NCI-H446 treated with DMSO at 0.1 percent for 48 hours (cell line): ENCODE data around the gene PLOD1.
"Not testable (repeated sequence)": the region's sequence is repeated elsewhere in the genome, so short reads cannot be mapped to it uniquely, and the experiment has no call there.

Experiments
- DNase-seq: peaks from one replicate; lab custom pipeline; 2025; lab: John Stamatoyannopoulos, UW

Gene PLOD1

DNA sequence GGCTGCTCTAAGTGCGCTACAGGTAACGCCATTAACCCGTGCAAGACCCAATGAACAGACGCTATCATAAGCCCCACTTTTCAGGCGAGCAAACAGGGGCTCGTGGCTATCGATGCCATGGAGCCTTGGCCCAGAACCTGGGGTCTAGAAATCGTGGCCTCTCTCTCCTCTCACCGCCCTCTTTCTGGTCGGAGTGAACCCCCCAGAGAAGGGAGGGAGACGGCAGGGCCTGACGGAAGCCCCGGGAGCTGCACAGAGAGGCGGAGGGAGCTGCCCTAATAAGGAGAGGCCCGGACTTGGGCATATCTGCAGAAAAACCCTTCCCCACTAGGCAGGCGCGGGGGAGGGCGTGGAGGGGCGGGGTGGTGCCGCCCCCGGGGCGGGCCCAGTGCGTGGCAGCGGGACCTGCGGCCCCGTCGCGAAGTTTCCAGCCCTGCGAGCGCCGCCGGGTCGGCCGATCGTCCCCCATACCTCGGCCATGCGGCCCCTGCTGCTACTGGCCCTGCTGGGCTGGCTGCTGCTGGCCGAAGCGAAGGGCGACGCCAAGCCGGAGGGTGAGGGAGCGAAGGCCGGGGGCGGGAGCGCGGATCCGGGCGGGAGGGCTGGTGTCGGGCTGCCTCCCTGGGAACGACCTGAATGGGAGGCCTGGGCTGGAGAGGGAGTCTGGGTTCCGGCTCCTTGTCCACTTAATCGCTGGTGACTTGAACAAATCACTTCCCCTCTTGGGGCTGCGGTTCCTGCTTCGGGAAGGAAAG is at the start of gene PLOD1:
PLOD1 (plus strand) TSS at position 416 of the 755 bp plus-strand sequence; CDS start at position 479, 63 bp downstream.
- peak; percentile 77 for DNase-seq

DNA sequence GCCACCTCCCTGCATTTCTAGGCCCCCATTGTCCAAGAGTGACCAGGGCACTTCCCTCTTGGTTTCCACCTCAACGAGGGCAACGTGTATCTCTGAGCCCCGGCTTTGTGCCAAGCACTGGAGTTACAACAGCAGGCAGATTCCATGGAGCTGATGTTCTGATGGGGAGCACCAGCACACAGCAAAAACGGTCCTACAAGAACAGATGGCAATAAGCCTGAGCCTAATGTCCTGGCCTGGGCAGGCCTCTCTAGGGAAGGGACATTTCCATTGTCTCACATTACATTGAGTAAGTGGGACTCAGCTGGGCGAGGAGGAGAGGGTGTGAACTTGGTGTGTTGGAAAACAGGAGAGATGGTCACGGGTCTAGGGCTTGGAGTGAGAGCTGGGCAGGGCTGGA is 48.6 kb upstream of the PLOD1 start:
- DNase-seq: no peak

DNA sequence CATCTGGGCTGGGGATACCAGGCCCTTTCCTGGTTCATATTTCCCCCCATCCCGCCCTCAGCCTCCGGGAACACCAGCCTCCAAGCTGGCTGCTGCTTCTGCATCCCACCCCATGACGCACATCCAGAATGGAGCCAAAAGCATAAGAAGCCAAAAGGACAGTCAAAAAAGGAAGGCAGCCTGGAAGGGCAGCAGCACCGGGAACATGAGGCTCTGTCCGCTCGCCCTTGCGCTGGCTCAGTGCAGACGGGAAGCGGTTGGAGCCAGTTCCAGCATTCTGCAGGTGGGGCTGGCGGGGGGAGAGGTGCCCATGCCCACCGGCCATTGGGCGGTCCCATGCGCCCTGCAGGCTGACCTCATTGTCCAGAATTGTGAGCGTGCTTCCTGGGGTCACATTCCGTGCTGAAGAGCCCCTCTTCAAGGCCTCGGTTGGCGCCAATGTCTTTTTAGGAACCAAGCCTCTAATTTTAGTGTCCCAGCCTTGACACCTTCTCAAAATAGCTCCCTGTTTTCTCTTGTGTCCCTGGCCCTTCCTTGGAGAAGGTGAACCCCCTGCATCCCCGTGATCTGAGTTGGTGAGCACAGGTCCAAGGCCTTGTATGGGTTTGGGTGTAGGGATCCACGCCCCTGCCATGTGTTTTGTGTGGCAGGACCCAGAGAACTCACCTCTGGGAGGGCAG is 47.4 kb upstream of the PLOD1 start:
- DNase-seq: no peak

DNA sequence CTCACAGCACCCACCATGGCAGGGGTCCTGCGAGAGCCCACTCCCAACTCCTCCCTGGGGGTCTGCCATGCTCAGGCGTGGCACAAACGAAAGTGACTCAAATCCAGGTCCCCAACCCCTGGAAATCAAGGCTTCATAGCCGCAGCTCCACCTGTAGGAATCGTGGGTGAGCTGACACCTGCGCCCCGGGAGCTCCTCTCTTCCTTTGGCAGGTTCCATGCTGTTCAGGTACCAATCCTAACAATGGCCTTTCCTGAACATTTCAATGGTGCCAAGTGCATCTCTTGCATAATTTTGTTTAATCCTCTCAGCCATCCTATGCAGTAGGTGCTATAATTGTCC is 46.9 kb upstream of the PLOD1 start:
- DNase-seq: no peak

DNA sequence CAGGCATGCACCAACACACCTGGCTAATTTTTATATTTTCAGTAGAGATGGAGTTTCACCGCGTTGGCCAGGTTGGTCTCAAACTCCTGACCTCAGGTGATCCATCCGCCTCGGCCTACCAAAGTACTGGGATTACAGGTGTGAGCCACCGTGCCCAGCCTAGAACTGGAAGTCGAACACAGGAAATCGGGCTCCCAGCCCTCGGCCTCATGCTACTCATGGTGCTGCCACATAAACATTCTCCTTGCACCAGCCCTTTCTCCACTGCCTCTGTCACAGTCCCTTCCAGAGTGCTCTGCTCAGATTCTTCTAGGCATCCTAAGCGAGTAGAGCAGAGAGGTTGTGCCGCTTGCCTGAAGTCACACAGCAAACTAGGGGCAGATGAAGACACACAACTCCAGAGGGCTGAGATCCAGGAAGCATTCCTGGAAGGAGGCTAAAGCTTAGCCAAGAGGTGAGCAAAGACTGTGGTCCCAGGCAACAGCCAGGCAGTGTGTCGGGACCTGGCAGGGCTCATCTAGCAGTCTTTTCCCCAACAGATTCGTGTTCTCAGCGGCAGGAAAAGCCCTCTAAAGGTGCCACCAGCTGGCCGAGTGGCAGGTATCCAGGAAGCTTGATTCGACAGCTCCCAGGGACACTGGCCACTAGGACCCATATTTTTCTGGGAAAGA is 46.2 kb upstream of the PLOD1 start:
- DNase-seq: no peak

DNA sequence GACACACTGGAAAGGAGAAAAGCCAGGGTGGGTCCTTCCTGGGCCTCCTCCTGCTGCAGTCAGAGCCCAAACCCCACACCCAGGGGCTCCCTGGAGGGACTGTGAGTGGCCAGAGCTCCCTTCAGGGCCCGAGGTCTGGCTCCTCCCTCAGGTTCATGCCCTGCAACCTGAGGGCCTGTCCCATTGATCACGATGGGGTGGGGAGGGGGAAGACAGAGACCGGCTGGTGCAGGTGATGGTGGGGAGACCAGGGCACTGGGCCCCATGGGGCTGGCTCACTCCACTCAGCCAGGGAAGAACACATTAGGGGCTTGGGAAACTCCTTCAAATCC is 45.7 kb upstream of the PLOD1 start:
- no peak for DNase-seq

DNA sequence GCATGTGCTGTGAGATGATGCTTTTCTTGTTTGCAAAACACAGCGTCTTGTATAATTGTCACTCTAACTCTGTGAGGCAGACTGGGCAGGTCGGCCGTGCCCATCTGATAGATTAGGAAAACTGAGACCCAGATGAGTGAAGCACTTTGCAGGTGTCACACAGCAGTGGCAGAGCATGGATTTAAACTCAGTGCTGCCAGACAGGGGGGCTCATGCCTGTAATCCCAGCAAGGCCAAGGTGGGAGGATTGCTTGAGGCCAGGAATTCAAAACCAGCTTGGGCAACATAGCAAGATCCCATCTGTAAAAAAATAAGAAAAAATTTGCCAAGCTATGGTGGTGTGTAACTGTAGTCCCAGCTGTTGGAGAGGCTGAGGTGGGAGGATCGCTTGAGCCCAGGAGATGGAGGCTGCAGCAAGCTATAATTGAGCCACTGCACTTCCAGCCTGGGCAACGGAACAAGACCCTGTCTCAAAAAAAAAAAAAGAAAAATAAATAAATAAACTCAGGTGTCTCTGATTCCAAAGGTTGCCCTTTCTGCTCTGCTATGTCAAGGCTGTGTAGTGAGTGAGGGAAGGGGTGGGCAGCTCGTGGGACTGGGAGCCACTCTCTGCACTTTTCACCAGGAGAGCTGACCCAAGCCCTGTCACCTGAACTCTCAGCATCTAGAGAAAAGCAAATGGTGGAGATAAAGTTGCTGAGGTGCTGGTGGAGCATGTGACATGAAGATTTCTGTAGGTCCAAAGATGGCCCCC is 42.9 kb upstream of the PLOD1 start:
- no peak for DNase-seq

DNA sequence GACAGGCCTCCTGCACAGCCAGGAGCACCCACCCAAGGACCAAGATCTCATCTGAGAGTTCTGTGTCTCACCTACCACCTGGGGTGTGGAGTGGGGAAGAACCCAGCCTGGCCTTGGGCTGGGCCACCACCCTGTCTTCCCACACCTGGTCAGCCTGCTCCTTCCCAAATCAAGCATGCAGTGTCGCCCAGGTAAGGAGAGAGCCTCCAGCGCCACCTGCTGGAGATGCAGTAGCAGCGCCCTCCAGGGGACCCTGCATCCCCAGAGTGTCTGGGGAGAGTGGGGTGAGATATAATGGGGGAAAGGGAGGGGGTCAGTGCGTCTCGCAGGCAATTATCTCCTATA is 40.6 kb upstream of the PLOD1 start:
- DNase-seq: no peak

DNA sequence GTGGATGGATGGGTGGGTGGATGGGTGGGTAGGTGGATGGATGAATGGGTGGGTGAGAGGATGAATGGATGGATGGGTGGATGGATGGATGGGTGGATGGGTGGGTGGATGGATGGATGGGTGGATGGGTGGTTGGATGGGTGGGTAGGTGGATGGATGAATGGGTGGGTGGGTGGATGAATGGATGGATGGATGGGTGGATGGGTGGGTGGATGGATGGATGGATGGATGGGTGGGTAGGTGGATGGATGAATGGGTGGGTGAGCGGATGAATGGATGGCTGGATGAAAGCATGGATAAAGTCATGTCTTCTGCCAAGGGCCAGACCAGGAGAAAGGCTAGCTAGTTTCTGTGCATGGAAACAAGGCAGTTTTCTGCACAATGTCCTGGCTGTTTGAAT is 40.0 kb upstream of the PLOD1 start:
- DNase-seq: not testable (repeated sequence)

DNA sequence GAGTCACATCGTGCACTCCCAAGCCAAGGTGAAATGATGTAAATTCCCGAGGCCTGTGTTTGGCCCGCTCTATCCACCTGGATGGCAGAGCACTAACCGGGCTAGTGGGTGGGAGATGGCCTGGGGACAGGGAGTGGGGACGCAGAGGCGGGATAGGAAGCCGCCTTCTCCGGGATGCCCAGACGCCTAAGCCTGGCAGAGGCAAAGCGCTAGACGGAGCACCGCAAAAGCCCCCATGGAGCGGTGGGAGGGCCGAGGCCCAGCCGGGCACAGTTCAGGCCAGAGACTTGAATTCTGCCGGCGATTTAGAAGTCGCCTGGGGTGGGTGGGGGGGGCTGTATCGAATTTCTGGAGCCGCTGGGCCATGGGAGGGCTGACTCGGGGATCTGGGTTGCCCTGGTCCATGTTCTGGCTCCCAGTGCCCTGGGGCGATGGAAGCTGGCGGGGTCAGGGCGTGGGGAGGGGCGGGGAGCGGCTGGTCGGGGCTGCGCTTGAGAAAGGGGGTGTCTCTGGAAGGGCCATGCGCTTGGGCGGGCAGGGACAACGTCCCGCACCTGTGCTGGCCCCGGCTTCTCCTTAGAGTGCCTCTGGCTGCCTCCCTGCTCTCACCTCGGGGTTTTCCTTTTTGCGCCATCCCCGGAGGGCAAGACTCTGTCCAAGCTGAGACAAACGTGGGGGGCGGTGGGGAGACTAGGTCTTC is 36.3 kb upstream of the PLOD1 start:
- no peak for DNase-seq

DNA sequence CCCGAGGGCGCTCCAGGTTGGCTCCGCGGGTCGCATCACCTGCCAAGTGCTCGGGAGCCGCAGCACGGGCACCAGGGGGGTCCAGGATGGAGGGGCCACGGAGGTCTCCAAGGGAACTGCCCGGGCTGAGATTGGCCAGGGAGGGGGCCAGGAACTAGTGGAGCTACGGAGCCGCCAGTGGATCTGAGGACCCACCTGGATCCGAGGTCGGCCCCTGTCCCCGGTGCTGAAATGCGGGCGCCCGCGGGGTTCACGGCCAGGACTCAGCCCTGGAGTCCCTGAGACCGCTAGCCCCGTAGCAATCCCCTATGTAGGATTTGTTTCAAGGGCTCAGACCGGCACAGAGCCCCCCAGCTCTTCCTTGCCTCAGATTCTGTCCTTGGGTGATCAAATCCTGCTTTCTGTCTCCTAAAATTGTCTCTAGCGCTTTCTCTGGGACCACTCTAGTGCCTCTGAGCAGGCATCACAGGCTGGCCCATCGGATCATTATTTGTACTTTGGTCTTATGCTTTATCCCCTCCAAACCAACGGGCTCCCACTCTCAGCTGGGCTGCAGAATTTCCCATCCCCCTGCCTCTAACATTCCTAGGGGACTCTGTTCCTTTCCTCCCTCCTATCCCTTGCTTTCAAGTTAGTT is 35.6 kb upstream of the PLOD1 start:
- no peak for DNase-seq

DNA sequence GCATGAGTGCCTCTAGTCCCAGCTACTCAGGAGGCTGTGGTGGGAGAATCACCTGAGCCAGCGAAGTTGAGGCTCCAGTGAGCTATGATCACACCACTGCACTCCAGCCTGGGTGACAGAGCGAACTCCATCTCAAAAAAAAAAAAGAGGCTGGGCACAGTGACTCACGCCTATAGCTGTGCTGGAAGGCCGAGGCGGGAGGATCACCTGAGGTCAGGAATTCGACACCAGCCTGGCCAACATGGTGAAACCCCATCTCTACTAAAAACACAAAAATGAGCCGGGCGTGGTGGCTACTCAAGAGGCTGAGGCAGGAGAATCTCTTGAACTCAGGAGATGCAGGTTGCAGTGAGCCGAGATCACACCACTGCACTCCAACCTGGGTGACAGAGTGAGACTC is 33.1 kb upstream of the PLOD1 start:
- DNase-seq: not testable (repeated sequence)

DNA sequence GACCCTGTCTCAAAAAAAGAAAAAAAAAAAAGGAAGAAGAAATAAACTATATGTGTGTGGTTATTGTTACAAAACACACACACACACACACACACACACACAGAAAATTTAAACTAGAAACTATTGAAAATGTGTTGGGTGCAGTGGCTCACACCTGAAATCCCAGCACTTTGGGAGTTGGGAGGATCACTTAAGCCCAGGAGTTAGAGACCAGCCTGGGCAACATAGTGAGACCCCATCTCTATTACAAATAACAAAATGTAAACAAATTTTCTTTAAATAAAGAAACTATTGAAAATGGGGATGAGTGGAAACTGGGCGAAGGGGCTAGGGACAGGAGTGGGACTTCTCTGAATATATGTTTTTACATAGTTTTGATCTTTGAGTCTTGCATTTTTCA is 31.3 kb upstream of the PLOD1 start:
- DNase-seq: no peak

DNA sequence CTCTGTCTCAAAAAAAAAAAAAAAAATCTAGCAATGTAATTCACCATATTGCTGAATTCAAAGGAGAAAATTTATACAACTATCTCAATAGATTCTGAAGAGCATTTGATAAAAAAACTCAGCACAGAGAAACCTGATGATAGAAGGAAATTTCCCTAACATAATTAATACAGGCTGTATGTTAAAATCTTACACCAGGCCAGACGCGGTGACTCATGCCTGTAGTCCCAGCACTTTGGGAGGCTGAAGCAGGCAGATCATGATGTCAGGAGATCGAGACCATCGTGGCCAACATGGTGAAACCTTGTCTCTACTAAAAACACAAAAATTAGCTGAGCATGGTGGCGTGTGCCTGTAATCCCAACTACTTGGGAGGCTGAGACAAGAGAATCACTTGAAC is 30.4 kb upstream of the PLOD1 start:
- not testable (repeated sequence) for DNase-seq

DNA sequence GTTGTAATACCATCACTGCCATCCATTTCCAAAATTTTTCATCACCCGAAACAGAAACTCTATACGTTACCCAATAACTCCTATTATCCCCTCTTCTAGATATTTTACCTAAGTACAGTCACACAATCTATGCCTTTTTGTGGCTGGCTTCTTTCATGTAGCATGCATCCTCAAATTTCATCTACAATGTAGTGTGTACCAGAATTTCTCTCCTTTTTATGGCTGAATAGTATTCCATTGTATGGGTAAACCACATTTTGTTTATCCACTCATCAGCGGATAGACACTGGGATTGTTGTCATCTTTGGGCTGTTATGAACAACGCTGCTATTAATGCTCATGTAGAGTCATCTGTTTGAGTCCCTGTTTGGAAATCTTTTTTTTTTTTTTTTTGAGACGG is 29.5 kb upstream of the PLOD1 start:
- no peak for DNase-seq

DNA sequence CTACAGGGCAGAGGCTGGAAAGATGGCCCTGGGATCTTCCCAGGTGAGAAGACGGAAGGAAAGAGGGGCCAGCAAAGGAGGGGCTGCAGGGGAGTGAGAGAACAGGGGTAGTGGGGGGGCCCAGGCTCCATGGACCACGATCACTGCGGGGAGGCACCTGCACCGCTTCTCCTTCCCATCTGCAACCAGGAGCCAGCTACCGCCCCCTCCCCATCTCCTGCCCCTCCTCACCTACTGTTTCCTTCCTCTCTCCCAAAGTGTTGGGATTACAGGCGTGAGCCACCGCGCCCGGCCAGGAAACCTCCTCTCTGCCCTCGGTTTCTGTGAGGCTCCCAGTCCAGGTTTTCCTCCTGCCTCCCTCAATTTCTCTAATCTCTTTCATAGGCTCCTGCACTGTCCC is 27.6 kb upstream of the PLOD1 start:
- no peak for DNase-seq

DNA sequence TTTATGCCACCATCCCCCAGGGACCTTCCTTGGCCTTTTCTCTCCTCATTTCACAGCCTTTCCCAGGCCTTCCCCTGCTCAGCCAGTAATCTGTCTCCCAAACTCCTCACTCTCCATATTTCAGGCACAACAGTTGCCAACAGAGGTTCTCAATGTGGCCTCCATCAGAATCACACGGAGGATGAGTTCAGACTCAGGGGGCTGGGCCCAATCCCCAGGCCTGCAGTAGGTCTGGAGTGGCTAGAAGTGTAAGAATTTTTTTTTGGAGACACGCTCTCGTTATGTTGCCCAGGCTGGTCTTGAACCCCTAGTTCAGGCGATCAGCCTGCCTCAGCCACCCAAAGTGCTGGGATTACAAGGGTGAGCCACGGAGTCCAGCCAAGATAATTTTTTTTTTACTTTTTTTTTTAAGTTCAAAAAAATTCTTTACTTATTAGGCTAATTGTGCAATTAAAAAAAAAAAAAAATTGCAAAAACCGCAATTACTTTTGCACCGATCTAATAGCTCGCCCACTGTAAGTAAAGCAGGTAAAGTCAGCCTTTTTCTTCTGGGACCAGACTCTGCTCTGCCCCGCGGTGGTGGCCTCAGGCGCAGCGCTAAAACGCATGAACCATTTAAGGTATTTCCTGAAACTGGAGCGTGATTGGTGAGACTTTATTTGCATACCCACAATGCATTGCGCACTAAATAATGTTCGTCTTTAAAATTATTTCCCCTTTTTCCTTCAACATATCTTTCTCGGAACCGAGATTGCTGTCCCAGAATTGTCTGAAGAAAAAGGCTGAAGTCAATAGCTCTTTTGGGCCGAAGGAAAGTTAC is 27.0 kb upstream of the PLOD1 start:
- peak; percentile 97 for DNase-seq

DNA sequence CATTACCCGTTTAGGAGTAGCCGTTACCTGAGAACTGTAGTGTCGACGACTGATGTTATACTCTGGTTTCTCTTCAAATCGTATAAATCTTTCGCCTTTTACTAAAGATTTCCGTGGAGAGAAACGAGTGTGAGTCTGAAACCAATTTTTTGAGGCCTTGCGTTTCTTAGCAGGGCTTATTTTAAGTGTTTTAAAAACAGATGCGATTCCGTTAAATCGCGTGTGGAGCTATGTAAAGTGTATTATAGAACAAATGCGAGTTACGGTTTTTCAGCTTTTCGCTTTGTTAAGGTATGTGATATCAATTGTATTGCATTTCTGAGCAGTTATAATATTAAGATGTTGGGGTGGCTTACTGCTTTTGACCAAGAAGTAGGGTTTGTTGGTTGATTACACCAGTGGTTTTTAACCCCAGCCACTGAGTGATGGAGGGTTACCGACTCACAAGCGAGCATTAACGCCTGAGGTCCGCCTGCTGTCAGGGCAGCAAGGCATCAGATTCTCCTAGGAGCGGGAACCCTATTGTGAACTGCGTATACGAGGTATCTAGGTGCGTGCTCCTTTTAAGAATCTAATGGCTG is 26.3 kb upstream of the PLOD1 start:
- peak; percentile 100 for DNase-seq

DNA sequence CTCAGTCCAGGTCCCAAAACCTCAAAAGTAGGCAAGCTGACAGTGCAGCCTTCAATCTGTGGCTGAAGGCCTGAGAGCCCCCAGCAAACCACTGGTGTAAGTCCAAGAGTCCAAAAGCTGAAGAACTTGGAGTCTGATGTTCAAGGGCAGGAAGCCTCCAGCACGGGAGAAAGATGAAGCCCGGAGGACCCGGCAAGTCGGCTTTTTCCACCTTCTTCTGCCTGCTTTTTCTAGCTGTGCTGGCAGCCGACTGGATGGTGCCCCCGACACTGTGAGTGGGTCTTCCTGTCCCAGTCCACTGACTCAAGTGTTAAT is 23.6 kb upstream of the PLOD1 start:
- not testable (repeated sequence) for DNase-seq

DNA sequence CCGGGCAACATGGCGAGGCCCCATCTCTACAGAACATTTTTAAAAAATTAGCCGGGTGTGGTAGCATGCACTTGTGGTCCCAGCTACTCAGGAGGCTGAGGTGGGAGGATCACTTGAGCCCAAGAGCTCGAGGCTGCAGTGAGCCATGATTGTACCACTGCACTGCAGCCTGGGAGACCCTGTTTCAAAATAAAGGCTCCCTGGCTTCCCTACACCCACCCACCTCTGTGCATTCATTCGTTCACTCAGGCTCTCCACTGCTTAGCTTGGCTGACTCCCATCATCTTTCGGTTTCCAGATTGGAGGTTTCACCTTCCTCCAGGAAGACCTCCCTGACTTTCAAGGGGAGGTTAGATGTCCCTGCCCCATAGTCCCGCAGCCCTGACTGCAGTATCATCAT is 22.5 kb upstream of the PLOD1 start:
- no peak for DNase-seq
